Activated CD4-positive, alpha-beta T cell treated with anti-CD3 and anti-CD28 coated beads, Interleukin-2, amount 10 ng/mL, durations not matched to agents 24 days and 14 days (primary cell): ENCODE measurements around the gene HS6ST2. TPM values are rescaled to one million over a fixed set of nuclear protein-coding genes. Genes with fewer than 3 reads are reported as not detected.

ENCODE experiments used
- DNase-seq: peaks from one replicate; pipeline ENCODE4 v3.0.0; 2022
- H3K27ac Mint-ChIP-seq: one replicate; pipeline ENCODE4 v1.8.0; 2022; ENCODE audit warnings: mild to moderate bottlenecking, mixed read lengths
- H3K27me3 Mint-ChIP-seq: one replicate; pipeline ENCODE4 v1.8.0; 2022; ENCODE audit warnings: mixed read lengths
- H3K36me3 Mint-ChIP-seq: one replicate; pipeline ENCODE4 v1.8.0; 2022; ENCODE audit warnings: low read depth, mild to moderate bottlenecking, mixed read lengths
- H3K4me1 Mint-ChIP-seq: one replicate; pipeline ENCODE4 v1.8.0; 2021; ENCODE audit warnings: mixed read lengths
- H3K4me3 Mint-ChIP-seq: one replicate; pipeline ENCODE4 v1.8.0; 2022; ENCODE audit warnings: mild to moderate bottlenecking, moderate library complexity, mixed read lengths
- H3K9me3 Mint-ChIP-seq: one replicate; pipeline ENCODE4 v1.8.0; 2021; ENCODE audit warnings: mixed read lengths
- intact Hi-C: fragments of 100-400 bp; cut with micrococcal nuclease; formaldehyde crosslinking; loops from one replicate; pipeline ENCODE4 v1.15.1; 2023
- total RNA-seq: library from RNA; stranded (reverse); gene quantifications from 2 replicates; pipeline ENCODE4 v1.2.3, GENCODE V29; 2022

Gene HS6ST2
- total RNA-seq, 1 donor from 2014 or later: 1.2 TPM

- Mint-ChIP-seq H3K27me3 (peaks cover 15% of the 10 kb centered on the region), H3K4me3 (no peak overlapping the region), H3K27ac (no peak overlapping the region), H3K9me3 (peaks cover 5% of the 10 kb centered on the region), H3K36me3 (no peaks in the 10 kb centered on the region), H3K4me1 (peaks cover 5% of the 10 kb centered on the region)
- intact Hi-C loops: no loop called here
- DNase-seq: no peak
Measured at GRCh38 chrX:132853040-132853439, 105.4 kb downstream of the HS6ST2 start.

GRCh38 chrX:132848296-132848970 lies 110.0 kb downstream of the HS6ST2 start:
- DNase-seq: no peak
- H3K36me3 Mint-ChIP-seq: no peaks in the 10 kb centered on the region
- H3K27ac Mint-ChIP-seq: no peak overlapping the region
- H3K4me1 Mint-ChIP-seq: no peaks in the 10 kb centered on the region
- H3K4me3 Mint-ChIP-seq: no peak overlapping the region
- H3K9me3 Mint-ChIP-seq: no peaks in the 10 kb centered on the region
- peaks cover 18% of the 10 kb centered on the region for H3K27me3 Mint-ChIP-seq
- intact Hi-C loops: no loop called here

- intact Hi-C loops: no loop called here
- Mint-ChIP-seq H3K4me1 (no peaks in the 10 kb centered on the region), H3K27ac (no peak overlapping the region), H3K27me3 (peaks cover 6% of the 10 kb centered on the region), H3K36me3 (no peaks in the 10 kb centered on the region), H3K9me3 (no peaks in the 10 kb centered on the region), H3K4me3 (no peak overlapping the region)
- no peak for DNase-seq
Measured at GRCh38 chrX:132843363-132843762, 115.1 kb downstream of the HS6ST2 start.

DNA sequence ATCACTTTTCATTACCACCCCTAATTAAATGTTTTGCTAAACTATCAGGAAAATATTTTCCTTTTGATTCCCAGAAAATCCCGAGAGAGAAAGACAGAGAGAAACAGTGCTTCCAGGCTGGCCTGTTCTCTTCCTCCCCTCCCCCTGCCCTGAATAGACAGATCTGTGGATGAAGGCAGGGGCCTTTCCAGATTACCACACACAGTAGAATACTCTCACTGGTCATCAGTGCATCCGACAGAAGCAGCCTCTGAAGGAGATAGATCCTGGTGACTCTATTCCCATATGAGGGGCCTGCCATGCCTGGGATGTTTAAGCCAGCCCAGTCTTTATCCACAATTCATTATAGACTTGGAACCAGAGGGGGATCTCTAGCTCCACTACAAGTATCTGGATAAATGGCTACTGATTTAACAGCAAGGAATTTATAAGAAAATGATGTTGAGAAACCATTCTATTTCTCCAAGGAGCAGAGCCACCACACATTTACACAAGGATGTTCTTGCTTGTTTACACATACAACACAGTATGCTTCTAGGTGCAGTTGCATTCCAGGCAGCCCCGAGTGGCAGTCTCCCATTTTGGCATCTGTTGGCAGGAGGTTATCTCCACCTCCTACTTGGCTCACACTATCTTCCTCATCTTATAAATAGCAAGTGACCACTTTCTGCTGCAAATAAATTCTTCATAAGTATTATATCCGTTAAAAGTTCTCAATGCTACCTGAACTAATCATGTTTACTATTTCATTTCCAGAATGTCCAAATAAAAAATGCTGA lies 115.8 kb downstream of the HS6ST2 start:
- Mint-ChIP-seq H3K36me3 (no peaks in the 10 kb centered on the region), H3K27ac (no peak overlapping the region), H3K4me1 (no peaks in the 10 kb centered on the region), H3K9me3 (no peaks in the 10 kb centered on the region), H3K4me3 (no peak overlapping the region), H3K27me3 (peaks cover 6% of the 10 kb centered on the region)
- intact Hi-C loops: no loop called here
- DNase-seq: no peak

GRCh38 chrX:132837967-132838366 lies 120.5 kb downstream of the HS6ST2 start:
- intact Hi-C loops: no loop called here
- Mint-ChIP-seq H3K36me3 (no peaks in the 10 kb centered on the region), H3K27ac (no peak overlapping the region), H3K9me3 (no peaks in the 10 kb centered on the region), H3K4me1 (no peaks in the 10 kb centered on the region), H3K27me3 (peaks cover 3% of the 10 kb centered on the region), H3K4me3 (no peak overlapping the region)
- no peak for DNase-seq

DNA sequence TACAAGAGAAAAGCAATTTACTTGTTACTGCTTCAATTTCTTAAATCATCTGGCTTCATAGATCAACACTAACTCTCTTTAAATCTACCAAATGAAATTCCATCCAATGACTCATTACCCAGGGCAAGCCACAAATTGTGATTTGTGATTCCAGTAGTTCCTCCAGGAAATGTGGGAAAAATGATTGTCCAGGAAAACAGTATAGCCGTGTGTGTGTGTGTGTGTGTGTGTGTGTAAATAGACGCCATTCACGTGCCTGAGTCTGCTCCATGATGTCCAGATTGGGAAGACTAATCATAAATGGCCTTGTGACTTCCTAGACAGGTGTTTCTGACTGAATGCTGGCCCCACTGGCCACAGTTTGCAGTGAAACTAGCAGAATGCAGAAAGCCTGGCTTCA lies 121.3 kb downstream of the HS6ST2 start:
- H3K4me1 Mint-ChIP-seq: no peaks in the 10 kb centered on the region

GRCh38 chrX:132836471-132836870 lies 122.0 kb downstream of the HS6ST2 start:
- DNase-seq: no peak
- Mint-ChIP-seq H3K4me3 (no peak overlapping the region), H3K4me1 (no peaks in the 10 kb centered on the region), H3K36me3 (no peaks in the 10 kb centered on the region), H3K27me3 (peaks cover 3% of the 10 kb centered on the region), H3K9me3 (no peaks in the 10 kb centered on the region), H3K27ac (no peak overlapping the region)
- intact Hi-C loops: no loop called here

More for the DNA sequence above, 121.3 kb downstream of the HS6ST2 start:
- no peak for DNase-seq
- H3K27ac Mint-ChIP-seq: no peak overlapping the region
- intact Hi-C loops: no loop called here
- no peaks in the 10 kb centered on the region for H3K36me3 Mint-ChIP-seq
- no peaks in the 10 kb centered on the region for H3K9me3 Mint-ChIP-seq
- H3K27me3 Mint-ChIP-seq: peaks cover 3% of the 10 kb centered on the region
- H3K4me3 Mint-ChIP-seq: no peak overlapping the region

DNA sequence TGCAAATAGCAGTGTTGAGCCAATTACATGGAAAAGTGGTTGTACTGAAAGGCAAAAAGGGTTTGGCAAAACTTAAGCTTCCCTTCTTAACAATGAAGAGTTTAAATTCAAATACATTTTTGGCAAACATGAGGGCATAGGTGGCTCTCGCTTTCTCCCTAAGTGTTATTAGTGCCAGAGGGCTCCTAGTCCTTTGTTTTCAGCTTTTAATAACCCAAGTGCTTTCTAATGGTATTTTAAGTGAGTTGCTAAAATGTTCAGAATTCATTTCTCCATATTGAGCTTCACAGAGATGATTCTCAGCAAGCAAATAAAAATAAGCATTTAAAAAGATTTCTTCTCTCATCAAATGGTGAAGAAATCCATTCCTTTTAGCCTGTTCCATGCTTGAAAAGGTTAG lies 123.7 kb downstream of the HS6ST2 start:
- Mint-ChIP-seq H3K36me3 (no peaks in the 10 kb centered on the region), H3K27me3 (no peaks in the 10 kb centered on the region), H3K9me3 (no peaks in the 10 kb centered on the region), H3K27ac (no peak overlapping the region), H3K4me1 (no peaks in the 10 kb centered on the region), H3K4me3 (no peak overlapping the region)
- no peak for DNase-seq
- intact Hi-C loops: no loop called here

DNA sequence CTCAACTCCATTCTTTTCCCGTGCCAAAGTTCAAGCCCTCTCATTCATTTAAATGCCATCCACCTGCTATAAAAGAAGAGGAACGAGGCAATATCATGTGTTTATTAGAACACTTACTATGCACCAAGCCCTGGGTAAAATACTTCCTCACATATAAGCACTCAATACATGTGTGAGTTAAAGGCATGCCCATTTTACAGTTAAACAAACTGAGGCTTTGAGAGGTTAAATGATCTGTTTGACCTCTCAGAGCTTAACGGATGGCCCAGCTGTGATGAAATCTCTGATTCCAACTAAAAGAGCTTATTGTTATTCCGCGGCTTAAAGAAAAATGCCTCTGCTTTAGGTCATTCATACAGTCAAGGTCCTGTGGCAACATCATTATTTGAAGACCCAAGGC lies 124.3 kb downstream of the HS6ST2 start:
- intact Hi-C loops: no loop called here
- Mint-ChIP-seq H3K4me3 (no peak overlapping the region), H3K9me3 (no peaks in the 10 kb centered on the region), H3K4me1 (no peaks in the 10 kb centered on the region), H3K36me3 (no peaks in the 10 kb centered on the region), H3K27me3 (no peaks in the 10 kb centered on the region), H3K27ac (no peak overlapping the region)
- no peak for DNase-seq

DNA sequence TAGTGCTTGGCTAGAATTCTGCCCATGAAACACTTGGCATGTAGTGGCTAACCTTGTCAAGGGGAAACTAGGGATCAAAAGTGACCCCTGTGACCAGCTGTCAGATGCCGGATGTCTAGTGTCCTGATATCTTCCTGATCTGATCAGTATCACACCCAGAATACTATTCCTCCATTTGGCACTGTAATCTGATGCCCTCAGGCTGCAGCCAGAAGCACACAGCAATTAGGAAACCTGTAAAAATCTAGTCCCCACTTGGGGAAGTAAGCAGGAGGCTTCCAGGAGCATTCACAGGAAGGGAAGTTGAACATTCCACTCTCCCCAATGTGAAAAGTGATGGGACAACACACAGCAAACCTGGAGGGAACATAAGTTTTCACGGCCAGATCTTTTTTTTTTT lies 125.1 kb downstream of the HS6ST2 start:
- intact Hi-C loops: no loop called here
- Mint-ChIP-seq H3K36me3 (no peaks in the 10 kb centered on the region), H3K27ac (no peak overlapping the region), H3K9me3 (no peaks in the 10 kb centered on the region), H3K4me1 (no peaks in the 10 kb centered on the region), H3K4me3 (no peak overlapping the region), H3K27me3 (no peaks in the 10 kb centered on the region)
- DNase-seq: no peak

GRCh38 chrX:132831336-132831973 lies 127.0 kb downstream of the HS6ST2 start:
- Mint-ChIP-seq H3K27ac (no peak overlapping the region), H3K27me3 (no peaks in the 10 kb centered on the region), H3K4me1 (no peaks in the 10 kb centered on the region), H3K9me3 (no peaks in the 10 kb centered on the region), H3K36me3 (no peaks in the 10 kb centered on the region), H3K4me3 (no peak overlapping the region)
- intact Hi-C loops: no loop called here
- no peak for DNase-seq

DNA sequence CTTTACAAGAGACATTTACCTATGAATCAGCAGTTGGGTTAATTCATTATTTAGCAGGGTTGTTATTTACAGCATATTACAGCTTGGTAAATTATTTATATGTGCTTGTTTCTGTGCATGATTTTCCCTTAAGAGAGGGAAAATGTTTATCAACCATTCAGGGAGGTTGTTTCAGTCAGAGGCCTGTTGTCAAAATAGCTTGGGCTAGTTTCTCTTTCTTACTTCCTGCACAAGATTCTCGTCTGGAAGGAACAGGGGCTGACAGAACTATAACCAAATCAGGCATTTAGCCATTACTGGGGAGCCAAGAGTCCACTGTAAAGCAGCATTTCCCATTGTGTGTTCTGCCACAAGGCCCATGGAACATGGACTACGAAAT lies 135.8 kb downstream of the HS6ST2 start:
- no peak for DNase-seq
- Mint-ChIP-seq H3K36me3 (no peaks in the 10 kb centered on the region), H3K9me3 (no peaks in the 10 kb centered on the region), H3K4me3 (no peak overlapping the region), H3K4me1 (no peaks in the 10 kb centered on the region), H3K27ac (no peak overlapping the region), H3K27me3 (no peaks in the 10 kb centered on the region)
- intact Hi-C loops: no loop called here

GRCh38 chrX:132821974-132822633 lies 136.3 kb downstream of the HS6ST2 start:
- Mint-ChIP-seq H3K36me3 (no peaks in the 10 kb centered on the region), H3K27me3 (no peaks in the 10 kb centered on the region), H3K27ac (no peak overlapping the region), H3K9me3 (no peaks in the 10 kb centered on the region), H3K4me3 (no peak overlapping the region), H3K4me1 (no peaks in the 10 kb centered on the region)
- DNase-seq: no peak
- intact Hi-C loops: no loop called here

GRCh38 chrX:132820675-132821074 lies 137.8 kb downstream of the HS6ST2 start:
- Mint-ChIP-seq H3K27me3 (no peaks in the 10 kb centered on the region), H3K36me3 (no peaks in the 10 kb centered on the region), H3K9me3 (no peaks in the 10 kb centered on the region), H3K4me3 (no peak overlapping the region), H3K27ac (no peak overlapping the region), H3K4me1 (no peaks in the 10 kb centered on the region)
- intact Hi-C loops: no loop called here
- no peak for DNase-seq
